ENCODE results near the gene PCGF1.

PCGF1 gene

DNA sequence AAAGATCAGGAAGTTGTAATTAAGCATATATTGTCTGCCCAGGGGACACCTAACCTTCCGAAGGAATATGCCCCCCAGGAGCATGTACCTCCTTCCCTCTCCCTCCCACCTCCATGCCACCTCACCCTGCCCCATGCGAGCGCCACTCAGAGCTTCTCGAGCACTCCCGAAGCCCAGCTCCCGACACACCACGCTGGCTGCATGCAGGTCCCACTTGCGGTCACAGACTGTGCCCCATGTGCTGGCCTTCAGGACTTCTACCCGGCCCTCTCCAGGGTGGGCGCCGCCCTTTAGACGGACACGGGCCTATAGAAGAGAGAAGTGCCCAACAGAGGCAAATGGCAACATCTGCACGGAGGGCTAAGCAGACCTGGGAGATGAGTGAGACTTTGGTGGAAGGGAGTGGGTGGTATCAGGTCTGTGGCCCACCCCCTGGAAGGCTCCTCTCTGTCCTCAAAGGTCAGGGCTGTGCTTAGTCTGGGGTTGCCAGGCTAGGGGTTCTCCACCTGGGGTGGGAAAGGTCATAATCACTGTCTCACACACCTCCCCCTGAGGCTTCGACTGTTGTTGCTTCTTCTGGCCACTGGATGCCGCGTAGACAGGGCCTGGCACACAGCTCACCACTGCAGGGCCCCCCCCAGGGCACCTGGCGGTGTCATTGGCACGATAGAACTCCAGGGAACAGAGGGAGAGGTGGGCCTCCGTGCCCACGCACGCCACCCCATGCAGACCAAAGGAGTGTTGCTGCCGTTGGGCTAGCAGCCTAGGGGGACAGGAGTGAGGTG lies 28.9 kb upstream of the PCGF1 start:
- DNase-seq, result no peak

DNA sequence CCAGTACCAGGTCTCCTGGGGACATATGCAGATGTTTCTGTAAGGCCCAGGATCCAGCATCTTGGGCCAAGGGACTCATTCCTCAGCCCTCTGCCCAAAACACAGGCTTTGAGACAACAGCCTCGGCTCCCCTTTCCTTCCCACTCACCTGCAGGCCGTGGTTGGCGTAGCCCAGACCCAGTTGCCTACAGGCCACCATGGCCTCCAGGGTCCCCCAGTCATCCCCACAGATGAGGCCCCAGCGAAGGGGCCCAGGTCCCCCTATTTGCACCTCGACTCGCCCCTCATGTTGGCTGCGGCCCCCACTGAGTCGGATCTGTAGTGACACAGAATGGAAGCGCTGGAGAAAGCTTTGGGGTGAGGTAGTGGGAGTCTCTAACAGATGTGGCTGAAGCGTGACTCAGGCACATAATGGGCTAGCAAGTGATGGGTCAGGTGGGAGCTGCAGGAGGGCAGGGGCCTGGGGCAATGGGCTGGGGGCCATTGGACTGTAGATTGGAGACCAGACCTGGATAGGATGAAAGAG lies 28.0 kb upstream of the PCGF1 start:
- DNase-seq, result no peak

DNA sequence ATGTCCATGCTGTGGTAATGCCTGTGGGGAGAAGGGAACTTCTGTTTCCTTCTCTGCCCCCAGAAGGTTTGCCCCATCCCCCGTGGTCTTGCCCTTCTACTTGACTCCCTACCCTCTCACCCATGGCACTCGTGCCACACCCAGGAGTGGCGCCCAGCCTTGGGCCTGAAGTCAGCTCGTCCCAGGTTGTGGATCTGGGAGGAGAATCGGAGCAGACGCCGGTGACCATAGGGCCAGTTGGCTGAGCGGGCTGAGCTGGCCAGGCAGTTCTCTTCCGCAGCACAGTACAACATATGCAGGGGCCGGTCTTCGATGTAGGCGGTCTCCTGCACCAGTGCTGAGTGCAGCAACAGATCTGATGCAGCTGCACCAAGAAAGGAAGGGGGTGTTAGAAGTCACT lies 26.9 kb upstream of the PCGF1 start:
- no peak for DNase-seq

DNA sequence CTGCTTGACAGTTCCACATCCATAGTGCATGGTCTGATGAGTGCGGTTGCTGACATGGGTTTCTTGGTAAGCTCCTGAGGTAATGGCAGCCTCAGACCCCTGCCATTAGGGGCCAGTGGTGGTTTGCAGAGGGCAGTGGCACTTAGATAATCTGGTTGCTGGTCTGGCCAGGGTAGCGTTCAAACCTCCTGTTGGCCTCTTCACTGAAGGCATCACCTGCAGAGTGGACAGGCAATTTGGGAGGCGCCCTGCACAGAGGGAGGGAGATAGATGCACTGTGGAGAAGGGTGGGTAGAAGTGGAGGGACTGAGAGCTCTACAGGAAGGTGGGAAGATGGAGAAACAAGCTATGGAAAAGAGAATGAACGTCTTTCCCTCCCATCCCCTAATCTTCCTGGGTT lies 26.0 kb upstream of the PCGF1 start:
- no peak for DNase-seq

DNA sequence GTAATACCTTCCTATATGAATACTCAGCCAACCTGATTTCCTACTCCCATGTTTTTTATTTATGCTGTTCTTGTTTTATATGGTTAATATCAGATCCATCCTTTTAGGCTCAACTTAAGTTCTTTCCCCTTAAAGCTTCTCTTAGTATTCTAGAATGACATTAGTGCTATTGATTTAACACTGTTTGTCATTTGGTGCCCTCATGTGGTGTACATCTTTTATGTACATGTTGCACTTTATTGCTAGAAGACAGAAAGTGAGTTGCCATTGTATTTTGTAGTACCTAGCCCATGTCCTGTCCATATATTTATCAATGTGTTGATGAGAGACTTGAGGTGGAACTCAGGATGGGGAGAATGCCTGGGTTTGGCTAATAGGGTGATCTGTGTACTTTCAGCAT lies 24.7 kb upstream of the PCGF1 start:
- peak in 1 of 2 experiments; percentile 26 for DNase-seq

DNA sequence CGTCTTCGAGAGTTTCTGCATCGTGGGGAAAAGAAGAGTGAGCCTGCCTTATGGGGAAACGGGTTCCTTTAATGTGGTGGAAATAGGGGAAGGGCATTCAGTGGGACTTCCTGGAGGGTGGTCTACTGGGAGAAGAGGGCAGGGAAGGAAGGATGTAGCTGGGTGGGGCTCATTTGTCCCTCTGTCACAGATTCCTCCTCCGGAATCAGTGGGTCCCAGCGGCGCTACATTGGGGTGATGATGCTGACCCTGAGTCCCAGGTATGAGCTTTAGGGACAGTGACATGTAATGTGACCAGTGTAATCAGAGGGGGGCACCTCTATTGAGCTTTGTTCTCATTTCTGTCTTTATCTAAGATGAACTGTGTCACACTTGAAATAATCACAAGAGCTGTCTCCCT lies 24.2 kb upstream of the PCGF1 start:
- no peak for DNase-seq

DNA sequence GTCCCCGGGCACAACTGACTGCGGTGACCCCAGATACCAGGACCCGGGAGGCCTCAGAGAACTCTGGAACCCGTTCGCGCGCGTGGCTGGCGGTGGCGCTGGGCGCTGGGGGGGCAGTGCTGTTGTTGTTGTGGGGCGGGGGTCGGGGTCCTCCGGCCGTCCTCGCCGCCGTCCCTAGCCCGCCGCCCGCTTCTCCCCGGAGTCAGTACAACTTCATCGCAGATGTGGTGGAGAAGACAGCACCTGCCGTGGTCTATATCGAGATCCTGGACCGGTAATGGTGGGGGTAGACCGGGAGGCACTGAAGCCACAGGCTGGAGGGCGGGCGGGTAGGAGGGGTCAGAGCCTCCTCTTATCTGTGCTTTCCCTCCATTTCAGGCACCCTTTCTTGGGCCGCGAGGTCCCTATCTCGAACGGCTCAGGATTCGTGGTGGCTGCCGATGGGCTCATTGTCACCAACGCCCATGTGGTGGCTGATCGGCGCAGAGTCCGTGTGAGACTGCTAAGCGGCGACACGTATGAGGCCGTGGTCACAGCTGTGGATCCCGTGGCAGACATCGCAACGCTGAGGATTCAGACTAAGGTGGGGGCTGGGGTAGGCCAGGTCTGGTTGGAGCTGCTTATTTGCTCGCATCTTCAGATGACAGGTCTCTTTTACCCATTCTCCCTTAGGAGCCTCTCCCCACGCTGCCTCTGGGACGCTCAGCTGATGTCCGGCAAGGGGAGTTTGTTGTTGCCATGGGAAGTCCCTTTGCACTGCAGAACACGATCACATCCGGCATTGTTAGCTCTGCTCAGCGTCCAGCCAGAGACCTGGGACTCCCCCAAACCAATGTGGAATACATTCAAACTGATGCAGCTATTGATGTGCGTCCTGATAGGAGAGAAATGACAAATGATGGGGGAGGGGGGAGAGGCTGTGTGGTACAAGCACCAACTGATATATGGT lies 23.0 kb upstream of the PCGF1 start:
- DNase-seq, result peak in 1 of 2 experiments; percentile 29

DNA sequence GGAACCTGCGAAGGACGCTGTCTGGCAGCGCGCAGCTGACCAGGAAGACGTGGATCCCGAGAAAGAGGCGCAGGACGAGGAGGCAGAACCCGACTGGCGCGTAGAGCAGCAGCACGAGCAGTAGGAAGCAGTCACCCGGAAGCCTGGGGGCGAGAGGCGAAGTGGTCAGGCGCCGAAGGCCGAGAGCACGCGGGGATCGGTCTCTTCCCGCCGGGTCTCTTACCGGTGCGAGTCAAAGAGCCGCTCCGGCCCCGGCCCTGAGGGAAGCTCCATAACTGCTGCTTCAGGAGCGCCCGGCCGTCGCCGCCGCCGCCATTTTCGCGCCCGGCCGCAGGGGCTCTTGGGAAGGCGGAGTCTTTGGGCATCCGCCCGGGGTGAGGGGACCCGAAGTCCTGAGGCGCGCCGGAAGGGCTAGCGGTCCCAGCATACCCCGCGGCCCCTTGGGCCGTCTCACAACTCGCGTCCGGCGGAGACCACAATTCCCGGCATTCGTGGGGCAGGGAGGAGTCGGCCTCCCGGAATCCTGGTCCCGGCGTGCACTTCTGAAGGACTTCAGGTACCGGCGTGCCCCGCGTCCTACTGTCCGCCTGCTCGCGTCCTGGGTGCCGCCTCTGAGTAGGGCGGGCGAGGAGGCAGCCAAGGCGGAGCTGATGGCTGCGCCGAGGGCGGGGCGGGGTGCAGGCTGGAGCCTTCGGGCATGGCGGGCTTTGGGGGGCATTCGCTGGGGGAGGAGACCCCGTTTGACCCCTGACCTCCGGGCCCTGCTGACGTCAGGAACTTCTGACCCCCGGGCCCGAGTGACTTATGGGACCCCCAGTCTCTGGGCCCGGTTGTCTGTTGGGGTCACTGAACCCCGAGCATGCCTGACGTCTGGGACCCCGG lies 22.1 kb upstream of the PCGF1 start, which contains the start of the genes AUP1 and HTRA2:
TSS of gene AUP1 (minus strand) at position 350 of the 882 bp plus-strand sequence. CDS start at position 273, 77 bp downstream.
TSS of gene HTRA2 (plus strand) at position 577 of the 882 bp plus-strand sequence. CDS start at position 651, 74 bp downstream.
- peak; percentile 95 to 99 for DNase-seq

DNA sequence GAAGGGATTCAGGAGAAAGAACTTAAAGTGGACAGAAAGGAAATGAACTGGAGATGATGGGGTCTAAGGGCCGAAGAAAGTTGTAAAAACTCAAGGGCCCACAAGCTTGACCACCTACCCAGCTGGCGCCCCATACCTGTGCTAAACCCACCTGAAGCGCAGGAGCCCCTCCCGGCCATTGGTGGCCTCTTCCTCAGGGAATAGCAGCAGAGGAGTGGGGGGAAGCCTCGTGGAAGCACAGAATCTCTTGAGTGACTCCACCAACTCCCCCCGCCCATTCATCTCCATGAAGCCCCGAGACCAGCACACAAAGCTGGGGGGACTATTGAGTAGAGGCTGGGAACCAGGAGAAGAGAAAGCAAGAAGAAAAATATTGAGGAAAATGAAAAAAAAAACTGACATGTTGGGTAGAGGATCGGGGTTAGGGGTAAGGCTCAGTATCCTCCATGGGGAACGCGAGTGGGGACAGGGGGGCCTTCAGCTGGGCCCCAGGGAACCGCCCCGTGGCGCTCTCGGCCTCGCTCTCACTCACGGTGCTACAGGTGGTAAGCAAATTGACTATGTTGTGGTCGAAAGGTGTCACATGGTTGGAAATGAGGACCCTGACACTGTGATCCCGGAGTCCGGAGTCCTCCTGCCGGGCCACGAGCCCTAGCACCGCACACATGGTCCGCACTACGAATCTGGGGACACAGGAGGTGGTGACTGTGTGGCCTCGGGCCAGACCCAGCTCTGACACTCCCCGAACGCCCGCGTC lies 21.3 kb upstream of the PCGF1 start:
- DNase-seq, result no peak

DNA sequence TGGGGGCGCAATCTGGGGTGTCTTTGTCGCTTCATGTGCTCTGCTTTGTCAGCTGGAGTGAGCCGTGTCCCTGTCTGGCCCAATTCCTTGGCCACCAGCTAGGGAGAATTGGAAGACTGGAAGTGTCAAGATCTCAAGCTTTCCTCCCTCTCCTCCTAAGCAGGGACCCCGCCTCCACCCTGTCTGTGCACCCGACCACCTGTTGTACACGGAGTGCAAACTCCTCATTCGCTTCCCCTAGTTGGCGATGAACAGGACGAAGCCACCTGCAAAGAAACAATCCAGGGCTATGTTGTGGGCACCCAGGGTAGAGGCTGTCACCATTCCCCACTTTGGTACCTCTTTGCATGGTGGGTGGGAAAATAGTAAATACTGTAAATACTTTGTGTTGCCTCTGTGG lies 20.2 kb upstream of the PCGF1 start:
- no peak for DNase-seq

DNA sequence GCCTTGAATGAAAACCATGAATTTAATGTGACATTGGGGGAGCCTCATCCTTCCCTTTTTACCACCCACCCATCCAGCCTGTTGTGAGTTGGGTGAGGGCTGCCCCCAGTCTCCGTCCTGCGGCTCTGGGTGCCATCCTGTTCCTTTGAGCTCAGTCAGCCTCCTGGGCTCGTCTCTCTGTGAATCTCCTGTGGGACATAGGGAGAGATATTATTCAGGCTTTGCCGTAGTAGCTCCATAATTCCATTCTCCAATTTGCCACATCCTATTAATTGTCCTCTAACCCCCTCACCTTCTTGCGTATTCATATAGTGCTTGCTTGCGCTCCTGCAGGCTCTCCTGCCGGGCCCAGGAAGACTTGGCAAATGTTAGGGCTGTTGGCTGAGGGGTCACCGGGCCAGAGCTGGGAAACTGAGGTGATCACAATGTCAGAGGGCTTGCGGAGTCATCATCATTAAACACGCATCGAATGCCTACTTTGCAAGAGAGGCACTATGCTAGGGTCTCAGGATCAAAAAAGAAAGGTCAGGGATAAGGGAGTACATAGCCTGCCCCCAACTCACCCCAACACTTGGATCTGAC lies 19.2 kb upstream of the PCGF1 start:
- no peak for DNase-seq

DNA sequence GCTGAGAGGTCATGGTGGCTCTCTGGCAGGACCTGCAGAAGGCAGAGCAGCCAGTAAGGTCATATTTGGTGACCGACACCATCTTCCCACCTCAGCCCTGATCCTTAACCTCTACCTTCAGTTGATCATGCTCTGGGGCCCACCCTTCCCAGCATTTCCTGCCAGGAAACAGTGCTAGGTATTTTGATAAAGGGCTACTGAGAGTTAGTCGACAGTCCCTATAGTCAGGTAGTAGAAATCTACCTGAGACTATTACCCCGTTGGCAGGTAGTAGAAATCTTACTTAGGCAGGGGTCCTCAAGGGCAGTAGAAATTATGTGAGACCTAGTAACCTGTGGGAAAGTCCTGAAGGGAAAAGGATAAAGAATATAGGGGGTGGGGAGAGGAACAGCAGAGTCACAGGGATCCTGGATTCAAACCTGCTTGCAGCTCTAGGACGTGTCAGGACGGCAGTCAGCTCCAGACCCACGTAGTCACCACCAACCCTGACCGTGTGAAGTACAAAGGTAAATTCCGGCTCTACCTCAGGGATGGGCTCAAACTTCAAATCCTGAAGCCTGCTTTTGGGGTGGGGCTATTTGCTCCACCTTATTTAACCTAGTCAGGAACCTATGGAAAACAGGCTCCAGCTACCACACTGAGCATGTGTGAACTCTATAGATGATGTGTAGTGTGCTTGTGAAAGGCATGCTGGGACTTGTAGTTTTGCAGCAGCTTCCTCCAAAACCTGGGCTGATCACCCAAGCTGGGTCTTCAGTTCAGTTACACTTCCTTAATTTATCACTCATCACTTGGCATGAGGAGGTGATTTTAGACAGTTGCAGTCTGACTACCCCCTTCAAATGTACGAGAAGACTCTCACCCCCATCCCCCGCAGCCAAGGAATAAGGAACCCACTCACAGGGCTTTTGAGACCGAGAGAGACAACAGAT lies 18.5 kb upstream of the PCGF1 start, which contains the start of gene DQX1:
TSS of gene DQX1 (minus strand) at position 515 of the 932 bp plus-strand sequence. CDS start at position 13, 502 bp downstream.
- peak in 1 of 2 experiments; percentile 16 for DNase-seq

DNA sequence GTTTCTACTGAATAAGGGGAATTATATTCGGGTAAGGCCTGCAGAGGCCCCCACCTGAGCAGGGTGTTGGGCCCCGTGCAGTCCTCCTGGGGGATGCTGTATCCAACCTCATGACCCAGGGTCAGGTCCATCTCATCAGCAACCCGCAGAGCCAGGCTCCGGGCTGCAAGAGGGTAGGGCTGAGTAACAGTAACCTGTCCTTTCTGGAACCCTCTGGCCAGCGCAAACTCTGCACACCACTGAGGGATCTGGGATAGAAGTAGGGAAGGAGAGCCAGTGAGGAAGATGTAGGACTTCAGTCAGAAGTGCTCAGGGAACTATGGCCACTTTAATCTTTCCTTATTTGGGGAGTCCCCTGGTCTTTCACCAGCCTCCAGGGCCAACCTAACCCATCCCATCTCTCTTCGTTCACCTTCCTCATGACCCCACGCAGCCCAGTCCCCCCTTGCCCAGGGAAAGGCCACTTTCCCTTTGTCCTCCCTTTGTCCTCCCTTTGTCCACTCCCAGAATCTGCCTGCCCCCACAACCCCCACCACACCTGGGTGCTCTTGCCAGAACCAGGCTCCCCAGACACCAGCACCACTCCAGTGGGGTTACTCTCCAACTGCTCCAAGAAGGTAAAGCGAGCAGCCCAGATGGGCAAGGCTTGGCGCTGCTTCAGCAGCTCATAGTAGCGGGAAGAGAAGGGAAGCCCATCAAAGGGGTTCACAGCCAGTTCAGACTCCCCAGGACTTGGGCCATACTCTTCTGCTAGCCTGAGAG lies 17.6 kb upstream of the PCGF1 start:
- DNase-seq, result no peak

DNA sequence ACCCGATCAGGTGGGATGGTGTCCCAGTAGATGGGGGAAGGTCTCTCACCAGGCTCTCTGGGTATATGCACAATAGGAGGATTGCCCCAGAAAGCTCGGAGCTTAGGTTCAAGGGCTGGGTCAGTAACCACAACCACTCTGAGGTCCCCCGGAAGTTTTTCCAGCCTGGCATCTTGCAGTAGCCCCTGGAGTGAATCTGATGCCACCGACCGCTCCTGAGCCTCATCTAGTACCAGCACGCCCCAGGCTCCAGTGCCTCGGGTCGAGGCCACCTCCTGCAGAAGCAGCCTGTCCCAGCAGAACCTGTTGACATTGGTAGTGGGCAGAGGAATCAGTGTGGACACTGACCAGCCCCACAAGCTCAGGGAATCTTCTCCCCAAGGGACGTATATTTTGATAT lies 16.5 kb upstream of the PCGF1 start:
- no peak for DNase-seq

DNA sequence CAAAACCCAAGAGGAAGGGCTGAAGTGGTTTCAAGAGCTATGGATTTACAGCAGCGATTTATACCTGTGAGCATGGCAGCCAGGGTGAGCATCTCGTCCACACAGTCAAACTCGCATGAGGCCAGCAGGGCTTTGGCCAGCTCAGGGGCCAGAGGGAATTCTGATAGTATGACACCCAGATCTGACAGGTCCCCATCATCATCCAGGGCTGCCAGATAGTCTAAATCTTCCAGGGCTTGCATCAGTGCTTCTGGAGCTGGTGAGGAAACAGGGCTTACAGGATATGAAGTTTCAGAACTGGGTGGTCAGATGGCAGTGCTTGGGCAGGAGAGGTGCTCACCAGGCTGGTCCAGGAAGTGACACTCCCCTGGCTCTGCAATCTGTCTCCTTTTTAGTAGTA lies 15.0 kb upstream of the PCGF1 start:
- DNase-seq, result no peak

DNA sequence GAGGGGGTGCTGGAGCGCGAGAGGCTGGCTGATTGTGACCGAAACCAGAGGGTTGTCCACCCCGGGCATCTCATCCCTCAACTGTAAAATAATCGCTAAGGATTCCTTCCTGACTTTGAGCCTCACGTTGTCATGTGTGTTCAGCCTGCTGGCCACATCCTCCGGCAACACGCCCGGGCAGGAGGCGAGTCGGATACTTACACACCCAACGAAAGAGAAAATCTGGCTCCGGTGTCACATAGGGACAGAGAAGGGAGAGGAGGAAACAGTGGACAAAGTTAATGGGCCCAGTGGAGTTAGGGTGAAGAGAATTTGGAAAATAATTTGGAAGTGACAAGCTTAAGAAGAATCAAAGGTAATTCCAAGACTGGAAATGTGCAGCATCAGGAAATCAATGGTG lies 9.2 kb upstream of the PCGF1 start:
- no peak for DNase-seq

DNA sequence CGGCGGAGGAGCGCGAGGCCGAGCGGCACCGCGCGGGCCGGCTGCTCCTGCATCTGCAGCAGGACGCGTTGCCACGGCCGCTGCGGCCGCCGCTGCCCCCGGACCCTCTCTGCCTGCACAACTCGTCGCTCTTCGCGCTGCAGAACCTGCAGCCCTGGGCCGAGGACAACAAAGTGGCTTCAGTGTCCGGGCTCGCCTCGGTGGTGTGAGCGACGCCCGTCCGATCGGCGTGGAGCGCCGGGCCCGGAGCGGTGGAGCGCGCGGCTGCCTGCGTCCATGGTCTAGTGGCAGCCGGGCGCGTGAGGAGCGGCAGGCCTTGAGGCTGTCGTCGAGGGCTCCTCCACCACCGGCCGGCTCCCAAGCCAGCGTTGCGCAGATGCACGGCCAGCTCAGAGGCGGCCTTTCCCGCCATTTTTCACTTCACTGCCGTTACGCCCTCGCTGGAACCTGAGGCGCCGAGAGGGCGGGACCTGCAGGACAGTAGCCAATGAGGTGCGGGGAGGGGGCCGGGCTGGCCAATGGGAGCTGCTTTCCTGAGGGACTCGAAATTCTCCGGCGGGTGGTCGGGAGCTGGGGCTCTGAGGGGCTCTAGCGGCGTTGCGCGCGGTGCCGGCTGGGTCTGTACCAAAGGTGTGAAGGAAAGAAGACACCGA lies 8.6 kb upstream of the PCGF1 start:
- no peak for DNase-seq

DNA sequence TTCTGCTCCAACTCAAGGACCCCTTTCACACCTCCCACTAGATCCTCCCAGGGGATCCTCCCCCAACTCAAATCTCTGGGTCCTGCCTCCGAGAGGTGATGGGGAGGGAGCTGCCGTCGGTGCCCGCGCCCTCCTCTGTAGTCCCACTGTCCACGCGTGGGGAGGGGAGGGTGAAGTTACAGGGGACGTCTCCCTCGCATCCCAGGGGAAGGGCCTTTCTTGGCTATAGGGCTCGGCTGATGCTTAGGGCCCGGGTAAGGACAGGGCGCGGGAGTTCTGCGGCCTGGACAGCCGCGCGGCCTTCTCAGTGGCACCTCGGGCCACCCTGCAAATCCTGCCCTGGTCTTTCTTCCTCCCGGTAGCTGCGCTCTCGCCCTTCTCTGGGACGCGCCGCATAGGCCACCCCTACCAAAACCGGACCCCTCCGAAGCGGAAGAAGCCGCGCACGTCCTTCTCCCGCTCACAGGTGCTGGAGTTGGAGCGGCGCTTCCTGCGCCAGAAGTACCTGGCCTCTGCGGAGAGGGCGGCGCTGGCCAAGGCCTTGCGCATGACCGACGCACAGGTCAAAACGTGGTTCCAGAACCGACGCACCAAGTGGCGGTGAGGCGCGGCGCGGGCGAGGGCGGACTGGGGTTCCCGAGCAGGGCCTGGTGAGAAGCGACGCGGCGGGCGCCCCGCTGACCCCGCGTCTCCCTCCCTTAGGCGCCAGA lies 7.9 kb upstream of the PCGF1 start:
- no peak for DNase-seq
